ENCODE results near the gene FLVCR2.

Gene FLVCR2, protein sequence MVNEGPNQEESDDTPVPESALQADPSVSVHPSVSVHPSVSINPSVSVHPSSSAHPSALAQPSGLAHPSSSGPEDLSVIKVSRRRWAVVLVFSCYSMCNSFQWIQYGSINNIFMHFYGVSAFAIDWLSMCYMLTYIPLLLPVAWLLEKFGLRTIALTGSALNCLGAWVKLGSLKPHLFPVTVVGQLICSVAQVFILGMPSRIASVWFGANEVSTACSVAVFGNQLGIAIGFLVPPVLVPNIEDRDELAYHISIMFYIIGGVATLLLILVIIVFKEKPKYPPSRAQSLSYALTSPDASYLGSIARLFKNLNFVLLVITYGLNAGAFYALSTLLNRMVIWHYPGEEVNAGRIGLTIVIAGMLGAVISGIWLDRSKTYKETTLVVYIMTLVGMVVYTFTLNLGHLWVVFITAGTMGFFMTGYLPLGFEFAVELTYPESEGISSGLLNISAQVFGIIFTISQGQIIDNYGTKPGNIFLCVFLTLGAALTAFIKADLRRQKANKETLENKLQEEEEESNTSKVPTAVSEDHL

DNA sequence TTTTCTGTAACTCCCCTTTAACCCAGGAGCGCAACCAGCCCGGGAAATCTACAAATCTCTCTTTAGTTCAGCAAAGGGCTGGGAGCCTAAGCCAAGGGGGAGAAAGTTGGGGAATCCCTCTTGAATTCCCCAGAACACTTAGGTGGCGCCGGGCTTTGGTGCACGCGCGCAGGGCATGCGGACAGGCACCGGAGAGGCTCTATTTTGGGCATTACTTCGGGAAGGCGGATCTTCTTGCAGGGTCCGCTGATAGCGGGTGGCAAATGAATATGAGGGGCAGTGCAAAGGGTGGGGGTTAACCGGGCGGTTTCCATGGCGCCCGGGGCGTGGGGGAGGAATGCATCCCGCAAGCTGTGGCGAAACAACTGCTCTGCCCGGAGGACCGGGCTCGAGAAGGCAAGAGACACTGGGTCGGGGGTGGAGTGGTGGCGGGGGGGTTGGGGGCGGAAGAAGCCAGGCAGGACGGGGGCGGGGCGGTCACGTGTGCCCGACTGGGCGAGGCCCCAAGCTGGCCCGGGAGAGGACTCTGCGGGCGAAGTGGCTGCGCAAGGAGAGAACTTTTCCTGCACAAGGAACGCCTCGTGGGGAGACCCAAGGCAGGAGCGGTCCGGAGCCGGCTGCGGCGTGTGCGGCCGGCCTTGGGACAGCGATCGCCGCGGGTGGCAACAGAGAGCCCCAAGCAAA, at the start of gene FLVCR2:
Gene FLVCR2, plus strand, starts transcription at position 519 of the 684 bp plus-strand sequence. CDS start 353 bp downstream, outside the sequence.
- no peak for DNase-seq (ENCODE audit: low read depth in 2 of 2)

DNA sequence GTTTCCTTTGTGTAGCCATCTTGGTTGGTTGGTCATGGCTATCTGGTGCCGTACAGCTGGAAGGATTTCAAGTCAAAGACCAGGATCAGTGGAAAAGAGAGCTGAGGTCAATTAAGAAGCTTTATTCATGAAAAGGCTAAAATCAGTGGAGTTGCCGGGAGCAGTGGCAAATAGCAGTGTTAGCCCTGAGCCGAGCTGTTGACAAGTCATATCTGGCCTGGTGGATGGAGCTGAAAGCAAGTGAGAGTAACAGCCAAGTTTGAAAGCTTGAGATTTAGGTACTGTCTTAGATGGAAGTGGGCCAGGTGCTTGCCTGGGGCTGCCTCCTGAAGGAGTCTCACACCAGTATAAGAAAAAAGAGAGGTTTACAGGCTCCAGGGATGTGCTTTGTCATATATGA, 47.2 kb upstream of the FLVCR2 start:
- DNase-seq (ENCODE audit: low read depth in 2 of 2), result no peak

DNA sequence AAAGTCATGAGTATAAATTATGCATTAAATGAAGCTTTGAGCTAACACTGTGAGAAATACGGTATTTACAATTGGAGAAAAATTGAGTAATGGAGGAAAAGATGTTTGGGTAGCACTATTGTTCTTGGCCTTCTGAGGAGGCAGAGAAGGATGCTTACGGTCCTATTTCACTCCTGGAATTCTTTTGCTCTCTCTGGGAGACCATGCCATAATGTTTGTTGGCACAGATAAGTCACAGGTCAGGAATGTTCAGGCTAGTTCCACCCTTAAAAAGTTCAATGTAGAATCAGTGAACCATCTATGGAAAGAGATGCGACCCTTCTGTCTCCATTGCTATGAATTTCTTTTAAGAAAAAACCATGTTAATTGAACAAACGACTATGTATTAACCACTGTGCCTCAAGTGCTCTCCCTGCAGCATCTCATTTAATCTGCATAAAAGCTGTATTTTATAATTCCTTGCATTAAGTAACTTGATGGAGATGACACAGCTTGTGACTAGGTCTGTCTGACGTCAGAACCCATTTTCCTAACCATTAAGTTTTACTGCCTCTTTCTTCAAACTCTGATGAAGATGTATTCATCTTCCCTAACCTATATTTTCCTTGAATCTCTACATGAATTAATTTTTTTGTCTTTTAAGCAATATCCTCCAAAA, 46.6 kb upstream of the FLVCR2 start:
- no peak for DNase-seq (ENCODE audit: low read depth in 2 of 2)

DNA sequence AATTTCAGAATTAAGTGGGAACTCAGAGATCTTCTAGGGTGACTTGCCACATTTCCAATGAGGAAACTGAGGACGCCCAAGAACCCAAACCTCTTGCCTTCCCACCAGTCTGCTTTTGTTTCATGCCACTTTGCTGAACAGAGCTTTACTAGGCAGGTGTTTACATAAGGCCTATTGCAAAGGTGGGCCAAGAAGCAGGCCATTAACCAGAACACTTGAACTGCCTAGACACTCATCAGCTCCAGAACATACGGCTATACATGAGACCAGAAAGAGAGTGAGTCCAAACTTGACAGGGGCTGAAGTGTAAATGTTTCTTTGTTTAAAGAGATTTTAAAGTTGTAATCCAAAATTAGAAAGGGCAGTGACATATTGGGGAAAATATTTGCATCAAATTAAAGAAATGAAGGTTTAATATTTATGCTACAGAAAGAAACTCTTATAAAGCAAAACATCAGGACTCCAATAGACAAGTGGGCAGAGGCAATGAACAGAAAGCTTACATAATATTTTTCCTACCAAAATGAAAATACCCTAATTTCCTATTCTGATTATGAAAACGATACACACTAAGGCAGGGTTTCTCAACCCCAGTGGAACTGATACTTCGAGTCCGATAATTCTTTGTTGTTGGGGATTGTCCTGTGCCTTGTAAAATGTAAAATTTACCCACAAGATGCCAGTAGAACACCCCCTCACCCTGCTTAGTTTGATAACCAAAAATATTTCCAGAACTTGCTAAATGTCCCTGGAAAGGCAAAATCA, 44.4 kb upstream of the FLVCR2 start:
- no peak for DNase-seq (ENCODE audit: low read depth in 2 of 2)

DNA sequence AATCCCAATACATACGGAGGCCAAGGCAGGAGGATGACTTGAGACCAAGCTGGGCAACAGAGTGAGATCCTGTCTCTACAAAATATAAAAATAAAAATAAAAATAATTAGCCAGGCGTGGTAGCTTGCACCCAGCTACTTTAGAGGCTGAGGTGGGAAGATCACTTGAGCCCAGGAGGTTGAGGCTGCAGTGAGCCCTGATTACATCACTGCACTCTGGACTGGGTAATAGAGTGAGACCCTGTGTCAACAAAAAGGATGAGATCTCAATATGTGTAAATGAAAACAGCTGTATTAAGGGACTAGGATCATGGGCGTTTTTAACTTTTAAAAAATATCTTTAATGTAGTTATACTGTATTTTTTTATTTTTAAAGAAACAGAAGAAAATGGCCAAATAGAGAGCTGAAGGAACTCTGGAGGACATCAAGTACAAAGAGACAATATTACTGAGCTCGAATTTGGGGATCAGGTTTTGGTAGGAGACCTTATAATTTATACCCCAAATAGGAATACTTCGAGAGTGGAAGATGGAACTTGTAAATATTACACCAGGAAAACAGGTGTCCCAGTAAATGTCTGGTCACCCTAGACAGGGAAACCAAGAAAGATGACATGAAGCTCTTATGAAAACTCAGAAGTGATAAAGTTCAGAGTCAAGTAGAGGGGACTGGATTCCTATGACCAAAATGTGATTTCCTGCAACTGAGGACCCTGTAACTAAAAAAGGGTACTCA, 43.1 kb upstream of the FLVCR2 start:
- no peak for DNase-seq (ENCODE audit: low read depth in 2 of 2)

DNA sequence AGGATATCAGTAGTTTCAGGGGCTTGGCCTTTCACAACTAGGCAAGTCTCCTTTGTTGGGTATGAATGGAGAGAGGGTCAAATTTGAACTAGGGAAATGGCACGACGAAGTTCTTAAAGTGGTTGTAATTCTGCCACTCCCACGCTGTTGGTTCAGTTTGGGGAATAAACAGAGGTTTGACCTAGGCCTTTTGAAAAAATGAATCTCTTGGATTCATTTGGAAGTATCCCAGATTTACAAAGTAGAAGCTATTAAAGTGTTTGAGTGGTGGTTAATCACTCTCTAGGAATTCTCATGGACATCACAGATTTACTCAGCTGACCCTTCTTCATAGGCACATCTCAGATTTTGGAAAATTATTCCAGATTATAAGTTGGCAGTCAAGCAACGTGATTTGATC, 41.3 kb upstream of the FLVCR2 start:
- no peak for DNase-seq (ENCODE audit: low read depth in 2 of 2)

DNA sequence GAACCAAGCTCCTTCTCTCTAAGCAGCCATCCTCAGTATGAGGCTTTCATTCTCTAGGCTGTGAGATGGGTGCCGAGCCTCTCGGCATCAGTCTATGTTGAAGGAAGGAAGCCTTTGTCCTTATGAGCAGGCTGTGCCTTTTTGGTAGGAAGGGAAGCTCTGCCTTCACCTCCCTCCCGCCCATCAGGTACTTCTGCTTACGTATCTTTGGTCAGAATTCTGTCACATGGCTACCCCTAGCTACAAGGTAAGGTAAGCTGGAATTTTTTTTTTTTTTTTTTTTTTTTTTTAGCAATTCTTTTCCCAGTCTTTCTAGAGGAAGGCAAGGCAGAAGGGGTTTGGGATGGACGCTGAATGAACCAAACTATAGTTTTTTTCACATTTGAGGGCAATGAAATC, 39.3 kb upstream of the FLVCR2 start:
- DNase-seq (ENCODE audit: low read depth in 2 of 2), result no peak

DNA sequence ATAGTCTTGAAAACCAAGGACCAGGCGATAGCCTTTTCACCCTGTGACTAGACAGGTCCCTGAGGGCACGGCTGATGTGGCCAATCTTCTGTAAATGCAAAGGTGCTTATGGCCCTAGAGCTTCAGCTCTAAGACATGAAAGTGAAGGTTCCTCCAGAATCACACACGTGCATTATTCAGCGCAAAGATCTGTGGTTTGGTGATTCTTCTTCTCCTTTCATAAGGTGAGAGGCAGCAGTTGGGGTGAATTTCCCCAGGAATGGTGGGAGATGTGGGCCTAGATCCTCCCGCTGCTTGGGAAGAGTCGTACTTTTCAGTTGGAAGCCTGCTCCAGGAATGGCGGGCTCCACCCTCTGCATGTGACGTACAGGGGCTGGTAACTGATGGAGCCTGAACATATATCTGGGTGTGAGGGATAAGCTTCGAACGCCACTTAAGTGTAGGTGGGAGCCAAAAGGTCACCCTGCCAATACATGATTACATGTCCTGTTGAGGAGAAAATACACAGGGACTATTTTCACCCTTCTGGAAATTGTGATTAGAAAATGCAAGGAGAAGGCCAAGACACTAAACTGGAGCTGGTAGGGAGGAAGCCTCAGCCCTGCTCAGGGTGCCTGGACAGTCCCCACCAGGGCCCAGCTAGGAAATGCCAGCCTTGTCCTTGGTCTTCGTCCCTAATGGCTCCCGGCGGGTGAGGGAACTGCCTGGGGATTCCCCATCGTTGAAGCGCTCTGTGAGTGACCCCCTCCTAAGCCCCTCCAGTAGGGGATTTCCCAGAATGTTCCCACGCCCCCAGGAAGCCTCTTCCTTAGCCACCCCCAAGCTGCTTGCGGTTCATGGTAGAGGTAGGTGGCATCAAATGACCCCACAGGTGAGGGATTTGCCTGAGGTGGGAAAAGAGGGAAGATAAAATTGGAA, 38.6 kb upstream of the FLVCR2 start:
- DNase-seq (ENCODE audit: low read depth in 2 of 2), result peak in 1 of 2 donors; percentile 37

DNA sequence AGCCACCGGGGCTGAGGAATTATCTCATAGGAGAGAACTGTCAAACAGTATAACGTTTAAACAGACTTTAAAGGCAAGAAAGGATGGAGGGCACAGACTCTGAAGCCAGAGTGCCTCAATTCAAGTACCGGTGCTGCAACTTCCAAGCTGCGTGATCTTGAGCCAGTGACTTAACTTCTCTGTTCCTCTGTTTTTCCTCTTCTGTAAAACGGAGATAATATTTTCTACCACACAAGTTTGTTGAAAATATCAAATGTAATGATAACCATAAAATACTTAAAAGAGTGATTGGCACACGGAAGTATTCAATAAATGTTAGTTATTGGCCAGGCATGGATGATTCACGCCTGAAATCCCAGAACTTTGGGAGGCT, 38.0 kb upstream of the FLVCR2 start:
- DNase-seq (ENCODE audit: low read depth in 2 of 2), result no peak

DNA sequence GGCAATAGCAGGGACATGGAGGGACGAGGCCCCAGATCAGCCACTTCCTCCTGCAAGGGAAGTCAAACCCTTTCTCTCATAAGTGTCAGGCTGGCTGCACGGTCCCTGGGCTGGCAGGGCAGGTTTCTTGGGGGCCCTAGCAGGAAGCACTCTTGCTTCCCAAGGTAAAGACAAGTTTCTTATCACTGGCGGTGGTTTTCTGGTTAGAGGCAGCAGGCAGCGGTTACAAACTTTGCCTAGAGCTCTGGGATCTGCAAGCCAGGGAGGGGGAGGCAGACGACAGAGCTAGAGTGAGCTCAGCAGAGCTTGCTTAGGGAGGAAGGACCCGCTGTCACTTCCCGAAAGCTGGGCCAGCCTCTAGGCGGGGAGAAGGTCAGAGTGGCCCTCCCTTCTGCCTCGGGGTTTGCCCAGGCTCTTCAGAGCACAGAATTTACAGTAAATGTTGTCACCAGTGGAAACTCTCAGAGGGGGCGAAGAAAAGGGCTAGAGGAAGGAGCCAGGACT, 35.8 kb upstream of the FLVCR2 start:
- DNase-seq (ENCODE audit: low read depth in 2 of 2), result peak; percentile 83 to 84

DNA sequence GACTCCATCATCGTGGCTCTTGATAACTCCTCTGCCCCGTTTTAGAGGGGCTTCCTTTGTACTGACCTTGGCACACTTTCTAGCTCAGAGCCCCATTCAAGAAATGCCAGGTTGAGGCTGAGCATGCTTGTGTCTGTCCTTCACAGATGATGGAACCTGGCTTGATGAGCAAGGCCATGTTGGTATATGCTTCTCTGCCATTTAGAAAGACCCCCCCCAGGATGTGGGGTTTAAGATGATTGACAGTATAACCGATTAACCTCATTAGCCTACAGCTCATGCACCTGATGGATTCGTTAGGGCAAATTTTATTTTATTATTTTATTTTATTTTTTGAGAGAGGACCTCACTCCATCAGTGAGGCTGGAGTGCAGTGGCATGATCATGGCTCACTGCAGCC, 35.2 kb upstream of the FLVCR2 start:
- DNase-seq (ENCODE audit: low read depth in 2 of 2), result no peak

DNA sequence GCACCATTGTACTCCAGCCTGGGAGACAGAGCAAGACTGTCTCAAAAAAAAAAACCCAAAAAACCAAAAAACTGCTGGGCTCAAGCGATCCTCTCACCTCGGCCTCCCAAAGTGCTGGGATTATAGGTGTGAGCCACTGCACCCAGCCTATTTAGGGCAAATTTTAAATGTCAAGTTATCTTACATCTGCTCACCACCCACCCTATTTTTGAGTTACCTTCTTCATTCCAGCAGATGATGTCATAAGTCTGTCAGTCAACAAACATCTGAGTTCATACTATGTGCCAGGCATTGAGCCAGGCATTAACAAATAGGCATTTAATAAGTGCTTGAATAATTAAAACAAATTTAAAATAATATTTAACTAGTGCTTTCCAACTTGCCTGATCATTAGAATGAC, 34.6 kb upstream of the FLVCR2 start:
- DNase-seq (ENCODE audit: low read depth in 2 of 2), result no peak

DNA sequence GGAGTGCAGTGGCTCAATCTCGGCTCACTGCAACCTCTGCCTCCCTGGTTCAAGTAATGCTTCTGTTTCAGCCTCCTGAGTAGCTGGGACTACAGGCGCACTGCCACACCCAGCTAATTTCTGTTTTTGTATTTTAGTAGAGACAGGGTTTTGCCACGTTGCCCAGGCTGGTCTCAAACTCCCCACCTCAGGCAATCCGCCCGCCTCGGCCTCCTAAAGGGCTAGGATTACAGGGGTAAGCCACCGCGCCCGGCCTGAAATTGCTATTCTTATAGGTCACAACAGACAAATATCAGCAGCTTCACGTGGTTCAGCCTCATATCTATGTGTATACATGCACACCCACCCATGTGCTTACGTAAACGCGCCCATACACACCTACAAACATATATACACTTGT, 32.5 kb upstream of the FLVCR2 start:
- DNase-seq (ENCODE audit: low read depth in 2 of 2), result no peak

DNA sequence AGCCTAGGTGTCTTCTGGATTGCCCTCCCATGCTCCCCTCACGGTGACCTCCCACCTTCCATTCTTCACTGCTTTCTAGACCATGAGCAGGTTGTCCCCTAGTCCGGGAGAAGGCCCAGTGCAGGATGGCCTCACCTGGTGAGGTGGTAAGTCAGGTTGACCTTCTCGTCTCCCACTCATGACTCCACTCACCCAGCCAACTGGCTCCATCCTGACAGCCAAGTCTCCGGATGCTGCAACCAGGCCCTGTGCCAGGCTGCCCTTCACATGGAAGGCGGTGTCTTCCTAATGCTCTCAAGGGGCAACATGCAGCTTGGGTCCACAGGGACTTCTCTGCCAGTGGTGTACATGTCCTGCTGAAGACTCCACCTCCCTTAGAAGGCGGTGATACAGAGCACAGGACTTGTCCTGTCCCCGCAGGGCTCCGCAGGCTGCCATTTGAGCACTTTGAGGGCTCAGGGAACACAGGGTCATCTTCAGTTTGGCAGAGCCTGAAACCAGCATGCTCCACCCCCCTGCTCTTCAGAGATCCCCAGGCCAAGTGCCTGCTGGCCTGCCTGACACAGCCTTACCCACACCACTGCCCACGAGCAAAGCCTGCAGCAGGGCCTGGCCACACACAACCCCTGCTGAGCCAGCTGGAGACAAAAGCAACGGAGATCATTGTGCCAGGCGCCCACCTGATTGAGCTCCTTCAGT, 30.7 kb upstream of the FLVCR2 start:
- DNase-seq (ENCODE audit: low read depth in 2 of 2), result no peak

DNA sequence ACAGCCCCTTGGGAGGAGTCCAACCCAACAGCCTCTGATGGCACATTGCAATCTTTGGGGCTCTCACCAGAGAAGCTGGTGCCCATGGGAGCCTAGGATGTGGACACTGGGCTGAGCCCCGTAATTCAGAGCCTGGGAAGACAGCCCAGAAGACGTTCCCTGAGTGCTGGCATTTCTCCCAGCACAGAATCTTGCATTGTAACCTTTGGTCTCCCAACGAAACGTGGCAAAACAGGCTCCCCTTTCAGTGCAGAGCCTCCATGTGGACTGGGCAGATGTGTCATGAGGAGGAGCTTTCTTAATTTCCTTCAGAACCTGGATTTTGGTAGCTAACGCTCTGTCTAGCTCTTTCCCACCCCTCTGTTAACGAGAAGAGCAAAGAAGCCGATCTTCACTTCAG, 29.9 kb upstream of the FLVCR2 start:
- no peak for DNase-seq (ENCODE audit: low read depth in 2 of 2)

DNA sequence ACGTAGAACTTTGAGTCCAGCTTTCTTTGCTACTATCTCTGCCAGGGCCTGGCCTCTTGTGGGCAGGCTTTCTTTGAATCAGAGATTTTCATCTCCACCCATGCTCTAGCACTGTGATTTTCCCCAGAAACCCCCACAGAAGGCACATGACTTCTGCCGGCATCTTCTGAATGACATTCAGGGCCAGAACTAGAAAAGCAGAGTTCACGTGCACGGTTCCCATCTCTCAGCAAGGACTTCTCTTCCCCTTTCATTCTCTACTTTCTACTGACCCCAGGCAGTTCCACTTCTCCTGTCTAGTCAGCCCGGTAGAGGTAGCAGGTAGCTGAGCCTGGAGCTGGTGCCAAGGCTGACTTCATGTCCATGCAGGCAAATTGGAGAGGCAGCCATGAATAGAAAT, 29.3 kb upstream of the FLVCR2 start:
- no peak for DNase-seq (ENCODE audit: low read depth in 2 of 2)

DNA sequence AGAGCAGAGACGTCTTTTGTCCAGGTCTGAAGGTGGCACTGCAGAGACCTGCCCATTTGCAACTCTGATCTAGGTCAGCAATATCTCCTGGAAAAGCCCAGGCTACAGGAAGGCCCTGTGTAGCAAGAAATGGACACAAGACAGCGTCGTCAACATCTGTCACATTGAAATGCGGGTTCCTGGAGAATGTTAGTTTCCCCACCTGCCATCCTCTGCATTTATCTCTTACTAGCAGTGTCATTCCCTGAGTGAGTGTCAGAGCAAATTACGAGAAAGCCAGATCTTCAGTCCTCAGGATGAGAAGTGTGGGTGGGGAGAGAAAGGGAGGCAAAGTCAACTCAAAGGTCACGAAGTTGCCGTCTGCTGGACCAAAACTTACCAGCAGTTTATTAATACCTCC, 27.4 kb upstream of the FLVCR2 start:
- no peak for DNase-seq (ENCODE audit: low read depth in 2 of 2)

DNA sequence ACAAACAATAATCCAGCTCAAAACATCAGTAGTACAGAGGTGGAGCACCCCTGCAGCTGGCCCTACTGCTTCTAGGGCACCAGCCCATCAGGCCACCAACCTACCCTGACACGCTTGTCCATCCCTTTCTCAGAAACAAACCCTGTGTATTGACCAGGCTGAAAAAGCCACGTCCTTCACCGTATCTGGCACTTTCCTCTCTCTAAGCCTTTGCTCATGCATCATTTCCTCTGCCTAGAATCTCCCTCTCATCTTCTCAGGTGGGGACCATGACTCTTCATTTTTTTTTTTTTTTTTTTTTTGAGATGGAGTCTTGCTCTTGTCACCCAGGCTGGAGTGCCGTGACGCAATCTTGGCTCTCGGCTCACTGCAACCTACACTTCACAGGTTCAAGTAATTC, 25.3 kb upstream of the FLVCR2 start:
- DNase-seq (ENCODE audit: low read depth in 2 of 2), result no peak

DNA sequence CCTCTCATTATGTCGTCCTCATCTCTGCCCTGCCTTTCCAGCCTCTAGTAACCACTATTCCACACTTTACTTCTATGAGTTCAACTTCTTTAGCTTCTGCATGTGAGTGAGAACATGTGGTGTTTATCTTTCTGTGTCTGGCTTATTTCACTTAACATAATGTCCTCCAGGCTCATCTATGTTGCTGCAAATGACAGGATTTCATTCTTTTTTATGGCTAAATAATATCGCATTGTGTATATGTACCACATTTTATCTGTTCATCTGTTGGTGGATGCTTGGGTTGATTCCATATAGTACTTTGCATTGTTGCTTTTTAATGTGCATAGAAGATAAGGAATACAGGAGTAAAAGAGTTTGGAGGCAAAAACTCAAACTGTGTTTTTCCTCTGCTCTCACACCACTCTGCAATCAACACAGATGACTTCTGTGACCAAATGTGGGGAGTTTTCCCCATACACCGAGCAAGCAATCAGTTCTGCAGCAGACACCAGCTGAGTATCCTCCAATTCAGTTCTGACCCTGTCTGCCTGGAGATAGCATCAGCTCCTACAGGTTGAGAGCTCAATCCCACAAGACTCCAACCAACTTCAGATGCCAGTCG, 24.6 kb upstream of the FLVCR2 start:
- DNase-seq (ENCODE audit: low read depth in 2 of 2), result no peak
